SK-N-SH (cell line): ENCODE measurements around the gene ZNF74. TPM values are rescaled to one million over a fixed set of nuclear protein-coding genes. Genes with fewer than 3 reads are reported as not detected.
"Not testable (repeated sequence)": the region's sequence is repeated elsewhere in the genome, so short reads cannot be mapped to it uniquely, and the experiment has no call there.

Experiments
- CTCF ChIA-PET: fragments of 300-600, 350-600 bp; formaldehyde crosslinking; extraction: SDS; loops from one replicate; lab custom pipeline; 2021; lab: Yijun Ruan, JAX
- POLR2A ChIA-PET: fragments of 350-600 bp; sonication (Branson Sonifier 250); formaldehyde crosslinking; extraction: SDS; loops from one replicate; lab custom pipeline; 2020; ENCODE audit warnings: antibody characterized with exemption, inconsistent platforms; lab: Yijun Ruan, JAX
- DNase-seq: peaks from one replicate; pipeline ENCODE4 v3.0.0; 2012
- H2AFZ ChIP-seq: fragments of 200-600 bp; sonication (generic); 2 replicates; pipeline ENCODE4 v1.8.1; 2016; ENCODE audit warnings: antibody characterized with exemption, mild to moderate bottlenecking, low read depth
- H3F3A ChIP-seq: fragments of 200-600 bp; sonication (generic); replicated peaks from 2 replicates; pipeline ENCODE3; 2016; ENCODE audit warnings: antibody characterized with exemption, mild to moderate bottlenecking; ENCODE audit not compliant: insufficient read depth
- H3K27ac ChIP-seq, 2 experiments: fragments of 200-500 bp in 1 of 2; fragments of 200-600 bp in 1 of 2; sonication (Bioruptor generic) in 1 of 2; sonication (generic), shearing (Covaris generic) in 1 of 2; 2 replicates each; pipeline versions ENCODE4 v1.5.1 to v1.6.1; 2014 to 2016; ENCODE audit warnings: low read depth in 2 of 2, inconsistent platforms in 1 of 2, low read length in 1 of 2, mild to moderate bottlenecking in 1 of 2, mixed read lengths in 1 of 2
- H3K27me3 ChIP-seq: fragments of 200-600 bp; sonication (generic), shearing (Covaris generic); 2 replicates; pipeline ENCODE4 v1.6.1; 2016; ENCODE audit warnings: mixed run types; ENCODE audit not compliant: insufficient read depth
- H3K36me3 ChIP-seq, 2 experiments: fragments of 200-500 bp in 1 of 2; fragments of 200-600 bp in 1 of 2; sonication (Bioruptor generic) in 1 of 2; sonication (generic) in 1 of 2; replicated peaks in 1 of 2; 2 replicates each; pipeline versions ENCODE3 to v1.5.1; 2014 to 2016; ENCODE audit warnings: low read length in 1 of 2, mild to moderate bottlenecking in 1 of 2; ENCODE audit not compliant: insufficient read depth in 2 of 2, control insufficient read depth in 1 of 2
- H3K4me1 ChIP-seq, 2 experiments: fragments of 200-500 bp in 1 of 2; fragments of 200-600 bp in 1 of 2; sonication (Bioruptor generic) in 1 of 2; sonication (generic), shearing (Covaris generic) in 1 of 2; 2 replicates each; pipeline versions ENCODE4 v1.5.1 to v1.6.1; 2014 to 2016; ENCODE audit warnings: low read depth in 1 of 2, low read length in 1 of 2, mixed run types in 1 of 2; ENCODE audit not compliant: insufficient read depth in 2 of 2, control insufficient read depth in 1 of 2
- H3K4me2 ChIP-seq: fragments of 200-600 bp; sonication (generic), shearing (Covaris generic); 2 replicates; pipeline ENCODE4 v1.6.1; 2017; ENCODE audit warnings: mixed run types
- H3K4me3 ChIP-seq, 2 experiments: fragments of 200-500 bp in 1 of 2; fragments of 200-600 bp in 1 of 2; sonication (Bioruptor generic) in 1 of 2; sonication (generic), shearing (Covaris generic) in 1 of 2; 2 replicates each; pipeline versions ENCODE4 v1.5.1 to v1.8.1; 2014 to 2016; ENCODE audit warnings: low read depth in 2 of 2, inconsistent platforms in 1 of 2, low read length in 1 of 2, mild to moderate bottlenecking in 1 of 2, mixed read lengths in 1 of 2, moderate library complexity in 1 of 2
- H3K79me2 ChIP-seq: fragments of 200-600 bp; sonication (generic); 2 replicates; pipeline ENCODE4 v1.8.1; 2017; ENCODE audit warnings: mild to moderate bottlenecking; ENCODE audit not compliant: insufficient read depth
- H3K9ac ChIP-seq: fragments of 200-600 bp; sonication (generic); 2 replicates; pipeline ENCODE4 v1.6.1; 2017; ENCODE audit warnings: mixed run types
- H3K9me2 ChIP-seq: fragments of 200-600 bp; sonication (generic); 2 replicates; pipeline ENCODE4 v1.6.1; 2017; ENCODE audit warnings: mixed run types
- H3K9me3 ChIP-seq: fragments of 200-600 bp; sonication (generic); 2 replicates; pipeline ENCODE4 v1.6.1; 2017; ENCODE audit warnings: mixed run types, mild to moderate bottlenecking, moderate library complexity
- H4K20me1 ChIP-seq: fragments of 200-600 bp; sonication (generic); 2 replicates; pipeline ENCODE4 v1.6.1; 2017; ENCODE audit warnings: mild to moderate bottlenecking, mixed run types; ENCODE audit not compliant: insufficient read depth
- CHD2 ChIP-seq: fragments of 150-350 bp; IDR thresholded peaks from 2 replicates; pipeline ENCODE4 v1.6.1; 2018; ENCODE audit warnings: low read length; ENCODE audit not compliant: partially characterized antibody
- GABPA ChIP-seq: IDR thresholded peaks from 2 replicates; pipeline ENCODE4 v1.4.0; 2012; ENCODE audit warnings: low read depth, mild to moderate bottlenecking
- MAX ChIP-seq: IDR thresholded peaks from 2 replicates; pipeline ENCODE4 v1.4.0; 2012; ENCODE audit warnings: low read depth
- NRF1 ChIP-seq: IDR thresholded peaks from 2 replicates; pipeline ENCODE4 v1.6.1; 2012; ENCODE audit warnings: low read depth, mild to moderate bottlenecking, low read length
- TAF1 ChIP-seq: IDR thresholded peaks from 2 replicates; pipeline ENCODE4 v1.6.1; 2012; ENCODE audit warnings: low read depth, mild to moderate bottlenecking, low read length, moderate library complexity, borderline replicate concordance
- TEAD4 ChIP-seq: IDR thresholded peaks from 2 replicates; pipeline ENCODE4 v1.4.0; 2012; ENCODE audit warnings: mild to moderate bottlenecking, borderline replicate concordance; ENCODE audit not compliant: insufficient read depth
- USF1 ChIP-seq: IDR thresholded peaks from 2 replicates; pipeline ENCODE4 v1.4.0; 2012; ENCODE audit warnings: low read depth, borderline replicate concordance
- WGBS: methylation state at CpG from one replicate; pipeline ENCODE4 v1.1.6; 2017; ENCODE audit warnings: low lambda C conversion rate; 5-methylcytosine and 5-hydroxymethylcytosine counted together
- polyA plus RNA-seq, 3 experiments: library from polyadenylated mRNA; depleted of rRNA; stranded (reverse); fragments of >200 nt; gene quantifications; 2 replicates each; pipeline ENCODE4 v1.2.3, GENCODE V29; 2012
- TF ChIP-seq, protein P1 (sequence below): IDR thresholded peaks from 2 replicates; pipeline ENCODE4 v1.4.0; 2012; ENCODE audit warnings: low read depth, borderline replicate concordance
- TF ChIP-seq, protein P2 (sequence below): fragments of 150-350 bp; IDR thresholded peaks from 2 replicates; pipeline ENCODE4 v1.6.1; 2017; ENCODE audit warnings: antibody characterized with exemption, low read length, low read depth, borderline replicate concordance

ZNF74 gene
- polyA plus RNA-seq, 1 of the 3 experiments (the other 2 are of a cell fraction): 8.0 TPM

DNA sequence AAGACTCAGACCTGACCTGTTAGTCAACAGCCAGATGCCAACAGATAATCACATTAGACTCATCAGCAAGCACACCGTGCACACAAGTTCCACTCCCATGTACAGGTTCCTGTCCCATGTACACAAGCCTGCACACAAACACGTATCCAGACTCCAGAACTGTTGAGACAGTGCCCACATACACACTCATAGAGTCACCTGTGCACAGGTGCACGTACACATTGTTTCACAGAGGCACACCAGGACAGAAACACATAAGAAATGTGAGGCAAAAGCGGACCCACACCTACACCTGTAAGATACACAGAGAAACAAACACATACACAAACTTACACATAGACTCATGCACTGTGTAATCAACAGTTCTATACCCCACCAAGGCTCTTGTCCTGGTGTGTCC, 2.7 kb upstream of the ZNF74 start:
- Histone ChIP-seq H3K27me3 (peaks cover 8% of the 10 kb centered on the region; the same call in 1 of the 2 replicates), H3K9me3 (no peaks in the 10 kb centered on the region), H3K36me3 (no peaks in the 10 kb centered on the region), H3K4me2 (no peak overlapping the region), H3K9ac (no peak overlapping the region), H3K79me2 (peaks cover 18% of the 10 kb centered on the region)
- ChIA-PET CTCF (no interaction called here), POLR2A (no interaction called here)
- TF ChIP-seq TEAD4 (no peak), TAF1 (no peak), CHD2 (no peak), GABPA (no peak), NRF1 (no peak), USF1 (no peak), MAX (no peak)
- TF ChIP-seq, protein P1, sequence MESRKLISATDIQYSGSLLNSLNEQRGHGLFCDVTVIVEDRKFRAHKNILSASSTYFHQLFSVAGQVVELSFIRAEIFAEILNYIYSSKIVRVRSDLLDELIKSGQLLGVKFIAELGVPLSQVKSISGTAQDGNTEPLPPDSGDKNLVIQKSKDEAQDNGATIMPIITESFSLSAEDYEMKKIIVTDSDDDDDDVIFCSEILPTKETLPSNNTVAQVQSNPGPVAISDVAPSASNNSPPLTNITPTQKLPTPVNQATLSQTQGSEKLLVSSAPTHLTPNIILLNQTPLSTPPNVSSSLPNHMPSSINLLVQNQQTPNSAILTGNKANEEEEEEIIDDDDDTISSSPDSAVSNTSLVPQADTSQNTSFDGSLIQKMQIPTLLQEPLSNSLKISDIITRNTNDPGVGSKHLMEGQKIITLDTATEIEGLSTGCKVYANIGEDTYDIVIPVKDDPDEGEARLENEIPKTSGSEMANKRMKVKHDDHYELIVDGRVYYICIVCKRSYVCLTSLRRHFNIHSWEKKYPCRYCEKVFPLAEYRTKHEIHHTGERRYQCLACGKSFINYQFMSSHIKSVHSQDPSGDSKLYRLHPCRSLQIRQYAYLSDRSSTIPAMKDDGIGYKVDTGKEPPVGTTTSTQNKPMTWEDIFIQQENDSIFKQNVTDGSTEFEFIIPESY: no peak
- TF ChIP-seq, protein P2, sequence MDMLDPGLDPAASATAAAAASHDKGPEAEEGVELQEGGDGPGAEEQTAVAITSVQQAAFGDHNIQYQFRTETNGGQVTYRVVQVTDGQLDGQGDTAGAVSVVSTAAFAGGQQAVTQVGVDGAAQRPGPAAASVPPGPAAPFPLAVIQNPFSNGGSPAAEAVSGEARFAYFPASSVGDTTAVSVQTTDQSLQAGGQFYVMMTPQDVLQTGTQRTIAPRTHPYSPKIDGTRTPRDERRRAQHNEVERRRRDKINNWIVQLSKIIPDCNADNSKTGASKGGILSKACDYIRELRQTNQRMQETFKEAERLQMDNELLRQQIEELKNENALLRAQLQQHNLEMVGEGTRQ: no peak
- TF ChIP-seq, all 33 proteins: peak for 0
- Histone ChIP-seq H3K4me3 (no peak overlapping the region), H3F3A (no peaks in the 10 kb centered on the region), H3K9me2 (no peaks in the 10 kb centered on the region), H4K20me1 (no peaks in the 10 kb centered on the region), H2AFZ (no peak overlapping the region), H3K4me1 (peaks cover 7 to 18% of the 10 kb centered on the region in 2 experiments; a peak in 3 of 4 replicates), H3K27ac (no peak overlapping the region)
- WGBS: 49% methylated on average over 4 of the region's 4 CpGs
- DNase-seq: no peak

DNA sequence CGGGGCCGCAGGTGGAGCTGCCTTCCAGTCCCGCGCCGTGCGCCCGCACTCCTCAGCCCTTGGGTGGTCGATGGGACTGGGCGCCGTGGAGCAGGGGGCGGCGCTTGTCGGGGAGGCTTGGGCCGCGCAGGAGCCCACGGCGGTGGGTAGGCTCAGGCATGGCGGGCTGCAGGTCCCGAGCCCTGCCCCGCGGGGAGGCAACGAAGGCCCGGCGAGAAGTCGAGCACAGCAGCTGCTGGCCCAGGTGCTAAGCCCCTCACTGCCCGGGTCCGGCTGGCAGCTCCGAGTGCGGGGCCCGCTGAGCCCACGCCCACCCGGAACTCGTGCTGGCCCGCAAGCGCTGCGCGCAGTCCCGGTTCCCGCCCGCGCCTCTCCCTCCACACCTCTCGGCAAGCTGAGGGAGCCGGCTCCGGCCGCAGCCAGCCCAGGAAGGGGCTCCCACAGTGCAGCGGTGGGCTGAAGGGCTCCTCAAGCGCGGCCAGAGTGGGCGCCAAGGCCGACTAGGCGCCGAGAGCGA, 1.5 kb upstream of the ZNF74 start:
- H3K79me2 ChIP-seq: peaks cover 18% of the 10 kb centered on the region
- H3K27me3 ChIP-seq, H3K36me3 ChIP-seq, H3K4me3 ChIP-seq, H3K9ac ChIP-seq, H3K27ac ChIP-seq, H3K9me2 ChIP-seq, H3K4me2 ChIP-seq, H4K20me1 ChIP-seq, DNase-seq, H2AFZ ChIP-seq, H3K9me3 ChIP-seq, POLR2A ChIA-PET, H3F3A ChIP-seq: not testable (repeated sequence)
- 97% methylated on average over 10 of the region's 53 CpGs for WGBS
- CTCF ChIA-PET: interaction anchor here (1.4 to 1.9 kb wide), 2 partner anchors 26 to 64 kb away, joined by 5 to 12 read pairs; no protein-coding TSS in a partner anchor
- peaks cover 7 to 18% of the 10 kb centered on the region in 2 experiments; a peak in 3 of 4 replicates for H3K4me1 ChIP-seq
